HCT116 (cell line): ENCODE data around the gene CLCN5. TPM values are rescaled to one million over a fixed set of nuclear protein-coding genes. Genes with fewer than 3 reads are reported as not detected.

Experiments
- ATAC-seq: fragments of 200-7000 bp; cut with Tn5 transposase; 2 replicates; pipeline ENCODE4 v1.9.1; 2020; ENCODE audit warnings: mild to moderate bottlenecking, moderate library complexity
- BruUV-seq: library from RNA; stranded (reverse); fragments of 400-500 nt; replicated peaks from 2 replicates; lab custom pipeline; 2021; lab: Mats Ljungman, UMichigan
- CTCF ChIA-PET: fragments of 300-600 bp; sonication (Branson Sonifier 250); formaldehyde crosslinking; loops from one replicate; lab custom pipeline; 2021; ENCODE audit warnings: antibody characterized with exemption; lab: Charles Lee
- POLR2A ChIA-PET: fragments of 300-600, 350-600 bp; sonication (Branson Sonifier 250); formaldehyde crosslinking; loops from one replicate; lab custom pipeline; 2021; ENCODE audit warnings: antibody characterized with exemption; lab: Charles Lee
- RAD21 ChIA-PET, 2 experiments: fragments of 300-600 bp; sonication (Branson Sonifier 250); formaldehyde crosslinking; loops; one replicate each; lab custom pipeline; 2023; ENCODE audit warnings: low total read pairs in 2 of 2; ENCODE audit not compliant: uncharacterized antibody in 2 of 2, unreplicated experiment in 2 of 2, low non-redundant PET in 1 of 2; lab: Charles Lee
- DNase-seq: peaks from one replicate; pipeline ENCODE4 v3.0.0-alpha.2; 2010; ENCODE audit warnings: low read depth, low spot score
- H2AFZ ChIP-seq: fragments of 200-600 bp; shearing (Covaris generic), sonication (generic); 2 replicates; pipeline ENCODE4 v1.6.1; 2017; ENCODE audit warnings: low read depth, mixed run types, mixed read lengths, antibody characterized with exemption, low read length; ENCODE audit not compliant: poor library complexity, severe bottlenecking
- H3K27ac ChIP-seq: 2 replicates; pipeline ENCODE4 v1.5.1; 2012; ENCODE audit warnings: low read depth, low read length
- H3K27me3 ChIP-seq: fragments of 200-600 bp; sonication (generic); 2 replicates; pipeline ENCODE4 v1.6.1; 2016; ENCODE audit warnings: mixed run types, low read length, mixed read lengths; ENCODE audit not compliant: insufficient read depth
- H3K36me3 ChIP-seq, 2 experiments: fragments of 200-500 bp in 1 of 2; fragments of 200-600 bp in 1 of 2; sonication (Bioruptor generic) in 1 of 2; sonication (generic) in 1 of 2; 2 replicates each; pipeline versions ENCODE4 v1.5.1 to v1.6.1; 2014 to 2016; ENCODE audit warnings: low read length in 2 of 2, inconsistent platforms in 1 of 2, mixed read lengths in 1 of 2, mixed run types in 1 of 2; ENCODE audit not compliant: insufficient read depth in 2 of 2, control insufficient read depth in 1 of 2
- H3K4me1 ChIP-seq, 2 experiments: fragments of 200-600 bp in 1 of 2; sonication (generic) in 1 of 2; 2 replicates each; pipeline versions ENCODE4 v1.5.1 to v1.6.1; 2012 to 2017; ENCODE audit warnings: low read length in 2 of 2, inconsistent platforms in 1 of 2, mild to moderate bottlenecking in 1 of 2, mixed read lengths in 1 of 2, mixed run types in 1 of 2, moderate library complexity in 1 of 2; ENCODE audit not compliant: insufficient read depth in 2 of 2, control insufficient read depth in 1 of 2
- H3K4me2 ChIP-seq: fragments of 200-600 bp; sonication (generic); 2 replicates; pipeline ENCODE4 v1.6.1; 2017; ENCODE audit warnings: mixed run types, low read length, mixed read lengths
- H3K4me3 ChIP-seq, 2 experiments: fragments of 200-600 bp in 1 of 2; sonication (generic) in 1 of 2; replicated peaks in 1 of 2; 2 replicates each; pipeline ENCODE4 v1.5.1; 2011 to 2016; ENCODE audit warnings: low read length in 2 of 2, control low read depth in 1 of 2, low read depth in 1 of 2, mild to moderate bottlenecking in 1 of 2, mixed read lengths in 1 of 2, mixed run types in 1 of 2
- H3K79me2 ChIP-seq: fragments of 200-600 bp; sonication (generic); 2 replicates; pipeline ENCODE4 v1.6.1; 2017; ENCODE audit warnings: mild to moderate bottlenecking, mixed run types, low read length, moderate library complexity, mixed read lengths; ENCODE audit not compliant: insufficient read depth
- H3K9ac ChIP-seq: fragments of 200-600 bp; sonication (generic); 2 replicates; pipeline ENCODE4 v1.6.1; 2016; ENCODE audit warnings: low read length, mixed read lengths
- H3K9me2 ChIP-seq: fragments of 200-600 bp; sonication (generic), shearing (Covaris generic); 2 replicates; pipeline ENCODE4 v1.6.1; 2017; ENCODE audit warnings: mixed run types, mild to moderate bottlenecking, moderate library complexity; ENCODE audit not compliant: insufficient read depth
- H3K9me3 ChIP-seq, 2 experiments: fragments of 200-500 bp in 1 of 2; fragments of 200-600 bp in 1 of 2; sonication (Bioruptor generic) in 1 of 2; sonication (generic) in 1 of 2; 2 replicates each; pipeline ENCODE4 v1.6.1; 2014 to 2017; ENCODE audit warnings: low read length in 2 of 2, mixed read lengths in 2 of 2, inconsistent platforms in 1 of 2, low read depth in 1 of 2, mild to moderate bottlenecking in 1 of 2, mixed run types in 1 of 2, moderate library complexity in 1 of 2; ENCODE audit not compliant: control insufficient read depth in 1 of 2, insufficient read depth in 1 of 2
- H4K20me1 ChIP-seq: fragments of 200-600 bp; sonication (generic), shearing (Covaris generic); 2 replicates; pipeline ENCODE4 v1.6.1; 2017; ENCODE audit warnings: mixed run types, mild to moderate bottlenecking, moderate library complexity; ENCODE audit not compliant: insufficient read depth
- CBX3 ChIP-seq: IDR thresholded peaks from 2 replicates; pipeline ENCODE4 v1.6.1; 2012; ENCODE audit warnings: low read depth
- CEBPB ChIP-seq: IDR thresholded peaks from 2 replicates; pipeline ENCODE4 v1.6.1; 2012; ENCODE audit warnings: low read depth
- EGR1 ChIP-seq: IDR thresholded peaks from 2 replicates; pipeline ENCODE4 v1.6.1; 2012; ENCODE audit warnings: low read depth
- ELF1 ChIP-seq: IDR thresholded peaks from 2 replicates; pipeline ENCODE4 v1.6.1; 2012; ENCODE audit warnings: low read depth, borderline replicate concordance
- EZH2phosphoT487 ChIP-seq: fragments of 200-600 bp; IDR thresholded peaks from 2 replicates; pipeline ENCODE4 v1.6.1; 2018; ENCODE audit warnings: antibody characterized with exemption, borderline replicate concordance
- FOSL1 ChIP-seq: IDR thresholded peaks from 2 replicates; pipeline ENCODE4 v1.6.1; 2012; ENCODE audit warnings: low read depth
- JUND ChIP-seq: IDR thresholded peaks from 2 replicates; pipeline ENCODE4 v1.6.1; 2012
- RAD21 ChIP-seq: IDR thresholded peaks from 2 replicates; pipeline ENCODE4 v1.6.1; 2012; ENCODE audit warnings: low read depth, mild to moderate bottlenecking
- SP1 ChIP-seq: IDR thresholded peaks from 2 replicates; pipeline ENCODE4 v1.6.1; 2012; ENCODE audit warnings: low read depth
- YY1 ChIP-seq: IDR thresholded peaks from 2 replicates; pipeline ENCODE4 v1.6.1; 2011; ENCODE audit warnings: low read length, low read depth, moderate library complexity, mild to moderate bottlenecking; ENCODE audit not compliant: insufficient replicate concordance; ENCODE audit errors: extremely low read depth
- intact Hi-C: fragments of 100-400 bp; cut with micrococcal nuclease; formaldehyde crosslinking; loops from 2 replicates; pipeline ENCODE4 v1.10.0; 2022
- total RNA-seq: library from RNA; stranded (reverse); gene quantifications from one replicate; pipeline ENCODE4 v1.2.1, GENCODE V29; 2021; ENCODE audit not compliant: unreplicated experiment

CLCN5 gene
- total RNA-seq, 1 experiment from 2014 or later, result 6.1 TPM

DNA sequence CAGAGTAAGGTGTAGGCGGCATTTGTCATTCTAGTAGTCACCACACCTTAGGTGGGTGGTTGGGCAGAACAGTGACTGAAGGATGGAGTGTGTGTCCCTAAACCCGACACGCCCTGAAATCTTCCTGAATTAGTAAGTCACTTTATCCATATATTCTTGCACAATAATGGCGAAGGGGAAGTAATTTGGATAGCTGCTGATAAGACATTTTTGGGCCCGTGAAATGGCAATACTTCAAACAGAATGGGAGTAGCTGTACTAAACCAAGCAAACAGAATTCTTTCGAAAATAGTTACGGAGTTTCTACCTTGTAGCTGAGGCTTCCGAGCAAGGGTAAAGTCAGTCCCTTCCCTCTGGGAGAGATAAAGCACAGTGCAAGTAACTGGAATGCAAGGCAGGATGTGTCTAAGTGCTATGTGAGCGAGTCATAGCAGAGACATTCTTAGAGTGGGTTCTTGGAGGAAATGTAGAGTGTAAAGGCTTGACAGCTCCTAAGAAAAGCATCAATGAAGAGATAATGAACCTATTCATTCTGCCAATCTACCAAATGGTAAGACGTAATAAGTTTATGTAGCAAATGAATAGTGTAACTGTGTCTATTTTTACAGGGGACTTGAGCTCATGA lies 72.8 kb downstream of the CLCN5 start:
- H3K4me2 ChIP-seq, result peak overlapping the region; percentile 74
- no peaks in the 10 kb centered on the region for H3K36me3 ChIP-seq
- DNase-seq (peak; percentile 28), ATAC-seq (peak; percentile 94)
- H3K27ac ChIP-seq, result peak overlapping the region; percentile 19; the same call in 1 of the 2 replicates
- peak; percentile 46 for TF ChIP-seq FOSL1
- peak; percentile 90 for TF ChIP-seq CEBPB
- no peak for TF ChIP-seq YY1
- TF ChIP-seq EZH2phosphoT487, result no peak
- 0 out of 2 replicates have a peak, but pooled peaks have one; percentile 33 for TF ChIP-seq CBX3
- TF ChIP-seq ELF1, result no peak
- TF ChIP-seq EGR1, result peak; percentile 77
- TF ChIP-seq RAD21, result no peak
- TF ChIP-seq SP1, result peak; percentile 41
- peak; percentile 56 for TF ChIP-seq JUND
- no peaks in the 10 kb centered on the region for H3K79me2 ChIP-seq
- peaks cover 6 to 44% of the 10 kb centered on the region in 2 experiments for H3K4me1 ChIP-seq
- ChIA-PET CTCF (interaction anchor here (1.3 kb wide), 1 partner anchor 76 kb away, joined by 3 read pairs; no protein-coding TSS in a partner anchor), RAD21 (no interaction called here), POLR2A (interaction anchor here (0.5 kb wide), 1 partner anchor 697 kb away, joined by 8 read pairs; no protein-coding TSS in a partner anchor)
- no peaks in the 10 kb centered on the region for H4K20me1 ChIP-seq
- H3K27me3 ChIP-seq, result no peaks in the 10 kb centered on the region
- no peak overlapping the region for H2AFZ ChIP-seq
- H3K9ac ChIP-seq, result no peak overlapping the region
- H3K4me3 ChIP-seq, result peak overlapping the region in 1 of 2 experiments; percentile 49; a peak in 3 of 4 replicates
- H3K9me3 ChIP-seq, result no peaks in the 10 kb centered on the region
- no peaks in the 10 kb centered on the region for H3K9me2 ChIP-seq
- intact Hi-C loops, result no loop called here
- no TSS peak for BruUV-seq
